H9 (cell line): Measurements from ENCODE around the gene BTBD3. TPM values are rescaled to one million over a fixed set of nuclear protein-coding genes. Genes with fewer than 3 reads are reported as not detected.

Experiments used
- DNase-seq: peaks from one replicate; pipeline ENCODE4 v3.0.0-alpha.2; 2017
- H2AFZ ChIP-seq: one replicate; pipeline ENCODE4 v1.6.1; 2013; ENCODE audit warnings: mild to moderate bottlenecking, low read length, control low read depth, moderate library complexity
- H2AK5ac ChIP-seq: 2 replicates; pipeline ENCODE4 v1.6.1; 2013; ENCODE audit warnings: low read length, control low read depth, mixed read lengths; ENCODE audit not compliant: insufficient read length
- H2BK120ac ChIP-seq: one replicate; pipeline ENCODE4 v1.6.1; 2013; ENCODE audit warnings: low read depth, mild to moderate bottlenecking, low read length, control low read depth, inconsistent platforms; ENCODE audit not compliant: poor library complexity, severe bottlenecking
- H2BK12ac ChIP-seq: 2 replicates; pipeline ENCODE4 v1.6.1; 2013; ENCODE audit warnings: low read length, control low read depth, mixed read lengths, low read depth; ENCODE audit not compliant: insufficient read length
- H2BK15ac ChIP-seq: 2 replicates; pipeline ENCODE4 v1.6.1; 2013; ENCODE audit warnings: low read depth, low read length, control low read depth
- H2BK20ac ChIP-seq: one replicate; pipeline ENCODE4 v1.6.1; 2013; ENCODE audit warnings: low read depth, mild to moderate bottlenecking, low read length, control low read depth, inconsistent platforms; ENCODE audit not compliant: poor library complexity, severe bottlenecking
- H2BK5ac ChIP-seq: 2 replicates; pipeline ENCODE4 v1.6.1; 2013; ENCODE audit warnings: low read length, control low read depth, mixed read lengths; ENCODE audit not compliant: insufficient read length
- H3K14ac ChIP-seq: 2 replicates; pipeline ENCODE4 v1.6.1; 2013; ENCODE audit warnings: low read length, control low read depth; ENCODE audit not compliant: insufficient read depth
- H3K18ac ChIP-seq: 2 replicates; pipeline ENCODE4 v1.6.1; 2013; ENCODE audit warnings: low read depth, mild to moderate bottlenecking, mixed read lengths, low read length, control low read depth; ENCODE audit not compliant: insufficient read length
- H3K23ac ChIP-seq: 2 replicates; pipeline ENCODE4 v1.6.1; 2013; ENCODE audit warnings: low read length, control low read depth, mixed read lengths, low read depth; ENCODE audit not compliant: insufficient read length
- H3K23me2 ChIP-seq: 2 replicates; pipeline ENCODE4 v1.6.1; 2013; ENCODE audit warnings: low read depth, mild to moderate bottlenecking, mixed read lengths, low read length, control low read depth; ENCODE audit not compliant: insufficient read length, poor library complexity, severe bottlenecking
- H3K27ac ChIP-seq: 2 replicates; pipeline ENCODE4 v1.5.1; 2013; ENCODE audit warnings: low read length, control low read depth, mixed read lengths, low read depth; ENCODE audit not compliant: insufficient read length
- H3K27me3 ChIP-seq: 2 replicates; pipeline ENCODE4 v1.6.1; 2013; ENCODE audit warnings: low read length, control low read depth, inconsistent platforms; ENCODE audit not compliant: insufficient read depth
- H3K4ac ChIP-seq: 2 replicates; pipeline ENCODE4 v1.6.1; 2013; ENCODE audit warnings: low read depth, mild to moderate bottlenecking, control low read depth, inconsistent platforms, low read length, moderate library complexity
- H3K4me1 ChIP-seq: 2 replicates; pipeline ENCODE4 v1.6.1; 2013; ENCODE audit warnings: low read length, control low read depth, inconsistent platforms; ENCODE audit not compliant: insufficient read depth
- H3K4me2 ChIP-seq: 2 replicates; pipeline ENCODE4 v1.6.1; 2013; ENCODE audit warnings: low read length, control low read depth, mixed read lengths; ENCODE audit not compliant: insufficient read length, insufficient read depth
- H3K56ac ChIP-seq: 2 replicates; pipeline ENCODE4 v1.6.1; 2013; ENCODE audit warnings: low read depth, mild to moderate bottlenecking, mixed read lengths, low read length, control low read depth; ENCODE audit not compliant: insufficient read length
- H3K79me1 ChIP-seq: 2 replicates; pipeline ENCODE4 v1.6.1; 2013; ENCODE audit warnings: low read depth, mild to moderate bottlenecking, moderate library complexity, low read length, control low read depth, inconsistent platforms; ENCODE audit not compliant: insufficient read depth, poor library complexity, severe bottlenecking
- H3K79me2 ChIP-seq: 2 replicates; pipeline ENCODE4 v1.6.1; 2013; ENCODE audit warnings: low read length, control low read depth, inconsistent platforms; ENCODE audit not compliant: insufficient read depth
- H3K9ac ChIP-seq: 2 replicates; pipeline ENCODE4 v1.6.1; 2013; ENCODE audit warnings: low read length, control low read depth, mixed read lengths; ENCODE audit not compliant: insufficient read length; ENCODE audit errors: extremely low read depth
- H3K9me3 ChIP-seq: one replicate; pipeline ENCODE4 v1.6.1; 2013; ENCODE audit warnings: low read depth, low read length, inconsistent platforms; ENCODE audit not compliant: control insufficient read depth
- H3T11ph ChIP-seq: one replicate; pipeline ENCODE4 v1.6.1; 2013; ENCODE audit warnings: mild to moderate bottlenecking, low read length, control low read depth, inconsistent platforms
- H4K20me1 ChIP-seq: one replicate; pipeline ENCODE4 v1.6.1; 2013; ENCODE audit not compliant: control insufficient read depth, insufficient read length, insufficient read depth
- H4K5ac ChIP-seq: 2 replicates; pipeline ENCODE4 v1.6.1; 2013; ENCODE audit warnings: low read depth, mild to moderate bottlenecking, mixed read lengths, low read length, control low read depth; ENCODE audit not compliant: insufficient read length
- H4K8ac ChIP-seq: replicated peaks from 2 replicates; pipeline ENCODE4 v1.6.1; 2013; ENCODE audit warnings: low read length, control low read depth, mixed read lengths, low read depth; ENCODE audit not compliant: insufficient read length
- H4K91ac ChIP-seq: 2 replicates; pipeline ENCODE4 v1.6.1; 2013; ENCODE audit warnings: low read depth, mild to moderate bottlenecking, moderate library complexity, mixed read lengths, low read length, control low read depth; ENCODE audit not compliant: insufficient read length
- H3K27ac Mint-ChIP-seq, 3 experiments: 2 replicates in 2 of 3; 3 replicates in 1 of 3; pipeline ENCODE4 v1.8.0; 2020 to 2021; ENCODE audit warnings: mixed read lengths in 3 of 3, mild to moderate bottlenecking in 1 of 3, moderate library complexity in 1 of 3
- H3K27me3 Mint-ChIP-seq: 2 replicates; pipeline ENCODE4 v1.8.0; 2021; ENCODE audit warnings: low read depth, mild to moderate bottlenecking, moderate library complexity, mixed read lengths
- H3K36me3 Mint-ChIP-seq, 3 experiments: 2 replicates in 2 of 3; 3 replicates in 1 of 3; pipeline ENCODE4 v1.8.0; 2020 to 2021; ENCODE audit warnings: low read depth in 3 of 3, mixed read lengths in 3 of 3; ENCODE audit not compliant: insufficient read depth in 1 of 3
- H3K4me1 Mint-ChIP-seq, 2 experiments: 2 replicates each; pipeline ENCODE4 v1.8.0; 2020; ENCODE audit warnings: mixed read lengths in 2 of 2
- H3K4me3 Mint-ChIP-seq, 2 experiments: 2 replicates in 1 of 2; 3 replicates in 1 of 2; pipeline ENCODE4 v1.8.0; 2020 to 2021; ENCODE audit warnings: mild to moderate bottlenecking in 2 of 2, mixed read lengths in 2 of 2, moderate library complexity in 1 of 2
- H3K9me3 Mint-ChIP-seq, 2 experiments: 2 replicates in 1 of 2; 3 replicates in 1 of 2; pipeline ENCODE4 v1.8.0; 2020; ENCODE audit warnings: mild to moderate bottlenecking in 2 of 2, mixed read lengths in 2 of 2, moderate library complexity in 1 of 2
- WGBS: extraction: QIAGEN DNeasy Blood & Tissue Kit; methylation state at CpG from one replicate; pipeline ENCODE4 v1.1.7; 2013; ENCODE audit warnings: missing lambda C conversion rate, low lambda C conversion rate, mixed read lengths; ENCODE audit not compliant: insufficient read length; ENCODE audit errors: extremely low coverage; 5-methylcytosine and 5-hydroxymethylcytosine counted together
- long read RNA-seq: library from polyadenylated mRNA; unstranded; transcript quantifications from one replicate; pipeline ENCODE4 v2.0.0, GENCODE V29; 2020
- total RNA-seq: library from RNA; stranded (reverse); gene quantifications from 2 replicates; pipeline ENCODE4 v1.2.1, GENCODE V29; 2021
- TF ChIP-seq, protein P1 (sequence below): fragments of 200-600 bp; sonication (generic); conservative IDR thresholded peaks from 3 replicates; pipeline ENCODE4 v1.8.0; 2021; ENCODE audit warnings: antibody characterized with exemption, mild to moderate bottlenecking

Gene BTBD3
- total RNA-seq = 61.6 and 62.1 TPM in 2 replicates
- long read RNA-seq, full-length matches to known transcripts = 114 of 129 reads
- long read RNA-seq, partial matches to known transcripts = 2 of 129 reads
- long read RNA-seq, other reads (novel, unspliced or antisense) = 13 of 129 reads

DNA sequence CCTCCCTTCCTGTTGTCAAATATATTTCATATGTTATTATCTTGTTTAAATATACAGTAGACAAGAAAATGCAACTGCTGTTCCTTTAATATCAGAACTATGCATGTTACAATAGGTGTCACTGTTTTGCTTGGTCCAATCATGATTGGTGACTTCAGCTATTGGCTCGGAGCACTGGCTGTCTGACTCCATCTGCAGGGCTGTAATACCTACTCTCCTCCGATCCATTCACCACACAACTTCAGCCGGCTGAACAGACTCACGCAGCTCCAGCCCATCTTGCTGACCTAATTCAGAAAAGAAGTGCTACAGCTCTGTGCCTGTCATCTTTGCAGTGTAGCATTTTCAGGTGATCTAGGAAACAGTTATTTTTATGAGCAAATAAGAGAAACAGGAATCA lies at the start of gene BTBD3:
BTBD3 (plus strand) TSS at position 231 of the 400 bp plus-strand sequence. CDS start 383 bp downstream, outside the sequence.
- Histone ChIP-seq H4K8ac (no peak within 1 kb of the TSS), H3K14ac (no peak within 1 kb of the TSS), H3K56ac (no peak within 1 kb of the TSS), H3K27me3 (no peaks in the 10 kb centered on the region), H3K4ac (no peak within 1 kb of the TSS), H3K23me2 (no peaks in the 10 kb centered on the region), H2BK120ac (no peak within 1 kb of the TSS), H4K91ac (no peak within 1 kb of the TSS), H2AFZ (no peak within 1 kb of the TSS), H3K4me1 (no peaks in the 10 kb centered on the region), H4K5ac (no peak within 1 kb of the TSS), H4K20me1 (no peaks in the 10 kb centered on the region), H2BK12ac (no peak within 1 kb of the TSS), H2AK5ac (no peak within 1 kb of the TSS), H3K79me2 (no peaks in the 10 kb centered on the region), H2BK20ac (no peak within 1 kb of the TSS), H3K27ac (no peak within 1 kb of the TSS), H3K4me2 (no peak within 1 kb of the TSS), H2BK5ac (no peak within 1 kb of the TSS), H3K79me1 (no peaks in the 10 kb centered on the region), H3K23ac (no peak within 1 kb of the TSS), H3K9ac (no peak within 1 kb of the TSS), H2BK15ac (no peak within 1 kb of the TSS), H3T11ph (no peak within 1 kb of the TSS), H3K9me3 (no peaks in the 10 kb centered on the region), H3K18ac (no peak within 1 kb of the TSS)
- Mint-ChIP-seq H3K4me3 (no peak within 1 kb of the TSS), H3K4me1 (peaks cover 34 to 45% of the 10 kb centered on the region in 2 experiments), H3K27me3 (no peaks in the 10 kb centered on the region), H3K9me3 (no peaks in the 10 kb centered on the region), H3K36me3 (peaks cover 2 to 13% (median 4%) of the 10 kb centered on the region in 3 experiments; a peak in 5 of 7 replicates), H3K27ac (peak within 1 kb of the TSS in 2 of 3 experiments; percentile 32 to 48; a peak in 1 of 7 replicates)
- TF ChIP-seq, protein P1, sequence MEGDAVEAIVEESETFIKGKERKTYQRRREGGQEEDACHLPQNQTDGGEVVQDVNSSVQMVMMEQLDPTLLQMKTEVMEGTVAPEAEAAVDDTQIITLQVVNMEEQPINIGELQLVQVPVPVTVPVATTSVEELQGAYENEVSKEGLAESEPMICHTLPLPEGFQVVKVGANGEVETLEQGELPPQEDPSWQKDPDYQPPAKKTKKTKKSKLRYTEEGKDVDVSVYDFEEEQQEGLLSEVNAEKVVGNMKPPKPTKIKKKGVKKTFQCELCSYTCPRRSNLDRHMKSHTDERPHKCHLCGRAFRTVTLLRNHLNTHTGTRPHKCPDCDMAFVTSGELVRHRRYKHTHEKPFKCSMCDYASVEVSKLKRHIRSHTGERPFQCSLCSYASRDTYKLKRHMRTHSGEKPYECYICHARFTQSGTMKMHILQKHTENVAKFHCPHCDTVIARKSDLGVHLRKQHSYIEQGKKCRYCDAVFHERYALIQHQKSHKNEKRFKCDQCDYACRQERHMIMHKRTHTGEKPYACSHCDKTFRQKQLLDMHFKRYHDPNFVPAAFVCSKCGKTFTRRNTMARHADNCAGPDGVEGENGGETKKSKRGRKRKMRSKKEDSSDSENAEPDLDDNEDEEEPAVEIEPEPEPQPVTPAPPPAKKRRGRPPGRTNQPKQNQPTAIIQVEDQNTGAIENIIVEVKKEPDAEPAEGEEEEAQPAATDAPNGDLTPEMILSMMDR = no peak
- no peak for DNase-seq
- WGBS = no CpG with 5 or more reads among the region's 4 CpGs
